SU-DHL-6 (cell line): ENCODE measurements around the gene ITGAL.
A peak's percentile ranks its signal among the peaks of the same experiment; 100 is the strongest.

Source experiments
- H2AFZ ChIP-seq: fragments of 200-600 bp; sonication (generic); 2 replicates; pipeline ENCODE4 v1.6.1; 2014; ENCODE audit warnings: low read depth, mild to moderate bottlenecking, moderate library complexity, mixed read lengths, antibody characterized with exemption, low read length; ENCODE audit not compliant: severe bottlenecking
- H3F3A ChIP-seq: fragments of 200-600 bp; shearing (Covaris generic); 2 replicates; pipeline ENCODE4 v1.6.0; 2016; ENCODE audit warnings: antibody characterized with exemption, mild to moderate bottlenecking; ENCODE audit not compliant: insufficient read depth
- H3K27ac ChIP-seq: fragments of 200-600 bp; sonication (generic); 2 replicates; pipeline ENCODE4 v1.5.1; 2016; ENCODE audit warnings: low read depth, mild to moderate bottlenecking, low read length, moderate library complexity, mixed read lengths
- H3K27me3 ChIP-seq: fragments of 200-600 bp; sonication (generic), shearing (Covaris generic); 2 replicates; pipeline ENCODE4 v1.6.0; 2014; ENCODE audit warnings: mild to moderate bottlenecking, low read length
- H3K36me3 ChIP-seq: fragments of 200-600 bp; sonication (generic); 2 replicates; pipeline ENCODE4 v1.6.1; 2014; ENCODE audit warnings: mild to moderate bottlenecking, low read length, mixed read lengths
- H3K4me2 ChIP-seq: fragments of 300-600, 200-600 bp; shearing (Covaris generic), sonication (generic); 2 replicates; pipeline ENCODE4 v1.6.0; 2014; ENCODE audit warnings: low read length, low read depth, mild to moderate bottlenecking; ENCODE audit not compliant: poor library complexity, severe bottlenecking
- H3K4me3 ChIP-seq: fragments of 200-600 bp; sonication (generic); 2 replicates; pipeline ENCODE4 v1.5.1; 2014; ENCODE audit warnings: antibody characterized with exemption, low read length, mild to moderate bottlenecking, mixed read lengths; ENCODE audit not compliant: insufficient read depth, poor library complexity, severe bottlenecking
- H3K79me2 ChIP-seq: fragments of 200-600 bp; sonication (generic); 2 replicates; pipeline ENCODE4 v1.6.1; 2014; ENCODE audit warnings: mild to moderate bottlenecking, low read length, moderate library complexity; ENCODE audit not compliant: insufficient read depth
- H3K9ac ChIP-seq: fragments of 200-600 bp; sonication (generic); 2 replicates; pipeline ENCODE4 v1.7.0; 2014; ENCODE audit warnings: mild to moderate bottlenecking, low read length
- H3K9me2 ChIP-seq: fragments of 200-600 bp; sonication (generic); replicated peaks from 2 replicates; pipeline ENCODE4 v1.6.1; 2014; ENCODE audit warnings: low read length; ENCODE audit not compliant: insufficient read depth
- H3K9me3 ChIP-seq: fragments of 200-600 bp; sonication (generic); 2 replicates; pipeline ENCODE4 v1.6.1; 2014; ENCODE audit warnings: low read length, mixed read lengths; ENCODE audit not compliant: insufficient read depth
- H4K20me1 ChIP-seq: fragments of 200-600 bp; sonication (generic); 2 replicates; pipeline ENCODE4 v1.6.1; 2014; ENCODE audit warnings: low read depth, mild to moderate bottlenecking, antibody characterized with exemption, low read length, moderate library complexity, mixed read lengths
- EZH2phosphoT487 ChIP-seq: fragments of 200-600 bp; sonication (generic), shearing (Covaris generic); conservative IDR thresholded peaks from 2 replicates; pipeline ENCODE4 v1.6.1; 2018; ENCODE audit warnings: mild to moderate bottlenecking, antibody characterized with exemption, low read length, moderate library complexity, mixed read lengths
- TF ChIP-seq, protein P1 (sequence below): fragments of 200-600 bp; sonication (generic); IDR thresholded peaks from one replicate; pipeline ENCODE4 v1.5.1; 2017; ENCODE audit warnings: antibody characterized with exemption, mild to moderate bottlenecking, low read length, moderate library complexity; ENCODE audit not compliant: insufficient read depth, poor library complexity, severe bottlenecking

ITGAL gene

DNA sequence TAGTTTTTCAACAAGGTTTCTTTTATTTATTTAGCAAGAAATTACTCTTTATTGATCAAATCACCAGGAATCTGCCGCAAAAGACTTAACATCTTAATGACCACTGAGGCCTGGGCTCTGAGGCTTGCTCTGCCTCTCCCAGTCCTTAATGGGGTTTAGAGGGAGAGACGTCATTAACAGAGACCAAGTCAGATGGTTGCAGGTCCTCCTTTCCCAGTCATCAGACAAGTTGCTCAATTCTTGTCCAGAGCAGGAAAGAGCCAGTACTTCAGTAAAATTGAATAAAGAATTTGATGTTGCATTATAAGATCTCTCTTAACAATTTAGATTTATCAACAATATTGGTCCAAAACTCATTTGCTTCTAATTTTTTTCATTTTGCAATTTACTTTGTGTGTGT lies 28.9 kb upstream of the ITGAL start:
- H3K27ac ChIP-seq = peak overlapping the region; percentile 6; the same call in 1 of the 2 replicates

DNA sequence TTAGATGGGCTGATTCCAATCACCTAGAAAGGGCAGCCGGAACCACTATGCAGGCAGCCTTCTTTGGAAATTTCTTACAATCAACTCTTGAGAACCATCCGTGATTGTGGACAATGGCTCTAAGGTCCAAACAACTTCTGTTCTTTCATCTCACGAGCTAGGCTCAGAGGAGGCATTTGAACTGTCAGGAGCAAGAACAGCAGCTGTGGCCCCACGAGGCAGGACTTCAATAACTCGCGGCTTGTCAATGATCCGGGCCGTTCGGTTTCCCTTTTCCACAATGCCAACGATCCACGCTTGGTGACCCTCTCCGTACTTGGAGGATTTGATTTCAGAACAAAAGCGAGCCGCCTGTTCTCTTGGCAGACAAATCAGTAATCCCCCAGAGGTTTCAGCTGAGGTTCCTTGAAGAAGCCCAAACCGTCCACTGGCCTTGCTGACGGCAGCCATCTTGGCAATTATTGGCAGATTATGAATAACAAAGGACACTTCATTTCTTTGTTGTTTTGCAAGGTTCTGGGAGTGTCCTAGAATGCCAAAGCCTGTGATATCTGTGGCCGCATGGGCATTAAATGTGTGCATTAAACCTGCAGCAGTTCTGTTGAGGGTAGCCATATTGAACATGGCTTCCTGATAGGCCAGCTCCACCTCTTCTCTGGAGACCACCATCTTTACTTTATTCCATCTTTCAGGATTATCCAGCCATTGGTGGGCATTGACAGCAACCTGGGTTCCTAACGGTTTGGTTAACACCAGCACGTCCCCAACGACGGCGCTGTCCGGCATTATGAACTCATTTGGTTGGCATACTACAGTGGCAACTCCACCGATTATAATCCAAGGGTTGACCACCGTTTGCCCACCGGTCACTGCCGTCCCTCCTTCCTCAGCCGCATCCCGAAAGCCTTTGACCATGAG lies 28.1 kb upstream of the ITGAL start:
- Histone ChIP-seq H3K4me2 (peak overlapping the region; percentile 91), H3K9ac (peak overlapping the region; percentile 84), H2AFZ (no peak overlapping the region), H3F3A (peaks cover 49% of the 10 kb centered on the region), H4K20me1 (peaks cover 17% of the 10 kb centered on the region; the same call in 1 of the 2 replicates), H3K9me3 (no peaks in the 10 kb centered on the region), H3K27ac (peak overlapping the region; percentile 79), H3K36me3 (peaks cover 23% of the 10 kb centered on the region), H3K9me2 (no peaks in the 10 kb centered on the region), H3K4me3 (peak overlapping the region; percentile 81), H3K27me3 (no peaks in the 10 kb centered on the region), H3K79me2 (peaks cover 28% of the 10 kb centered on the region)
- TF ChIP-seq, protein P1, sequence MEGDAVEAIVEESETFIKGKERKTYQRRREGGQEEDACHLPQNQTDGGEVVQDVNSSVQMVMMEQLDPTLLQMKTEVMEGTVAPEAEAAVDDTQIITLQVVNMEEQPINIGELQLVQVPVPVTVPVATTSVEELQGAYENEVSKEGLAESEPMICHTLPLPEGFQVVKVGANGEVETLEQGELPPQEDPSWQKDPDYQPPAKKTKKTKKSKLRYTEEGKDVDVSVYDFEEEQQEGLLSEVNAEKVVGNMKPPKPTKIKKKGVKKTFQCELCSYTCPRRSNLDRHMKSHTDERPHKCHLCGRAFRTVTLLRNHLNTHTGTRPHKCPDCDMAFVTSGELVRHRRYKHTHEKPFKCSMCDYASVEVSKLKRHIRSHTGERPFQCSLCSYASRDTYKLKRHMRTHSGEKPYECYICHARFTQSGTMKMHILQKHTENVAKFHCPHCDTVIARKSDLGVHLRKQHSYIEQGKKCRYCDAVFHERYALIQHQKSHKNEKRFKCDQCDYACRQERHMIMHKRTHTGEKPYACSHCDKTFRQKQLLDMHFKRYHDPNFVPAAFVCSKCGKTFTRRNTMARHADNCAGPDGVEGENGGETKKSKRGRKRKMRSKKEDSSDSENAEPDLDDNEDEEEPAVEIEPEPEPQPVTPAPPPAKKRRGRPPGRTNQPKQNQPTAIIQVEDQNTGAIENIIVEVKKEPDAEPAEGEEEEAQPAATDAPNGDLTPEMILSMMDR = no peak
- TF ChIP-seq EZH2phosphoT487 = no peak

More for the DNA sequence above, 28.9 kb upstream of the ITGAL start:
- TF ChIP-seq, protein P1 = no peak
- TF ChIP-seq EZH2phosphoT487 = no peak
- peaks cover 28% of the 10 kb centered on the region for H3K79me2 ChIP-seq
- H3K36me3 ChIP-seq = peaks cover 23% of the 10 kb centered on the region
- peaks cover 49% of the 10 kb centered on the region for H3F3A ChIP-seq
- H3K27me3 ChIP-seq = no peaks in the 10 kb centered on the region
- no peaks in the 10 kb centered on the region for H3K9me3 ChIP-seq
- peak overlapping the region; percentile 91 for H3K4me2 ChIP-seq
- H3K9me2 ChIP-seq = no peaks in the 10 kb centered on the region
- no peak overlapping the region for H2AFZ ChIP-seq
- H3K9ac ChIP-seq = peak overlapping the region; percentile 84
- H4K20me1 ChIP-seq = peaks cover 17% of the 10 kb centered on the region; the same call in 1 of the 2 replicates
- H3K4me3 ChIP-seq = peak overlapping the region; percentile 81

DNA sequence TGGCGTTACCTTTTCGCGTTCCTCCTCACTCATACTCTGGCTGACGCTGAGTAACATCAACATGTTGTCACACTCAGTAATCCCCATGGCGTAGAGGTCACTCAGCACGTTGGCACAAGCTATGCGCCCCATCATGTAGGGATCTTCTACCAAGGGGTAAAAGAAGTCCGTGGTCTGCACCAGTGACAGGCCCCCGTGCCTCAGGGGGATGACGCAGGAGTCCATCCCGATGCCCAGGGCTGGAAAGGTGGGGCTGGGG lies 27.5 kb upstream of the ITGAL start:
- peak overlapping the region; percentile 81 for H3K4me3 ChIP-seq
- no peak overlapping the region for H2AFZ ChIP-seq
- H3K9me2 ChIP-seq = no peaks in the 10 kb centered on the region
- peaks cover 47% of the 10 kb centered on the region for H3F3A ChIP-seq
- H3K4me2 ChIP-seq = peak overlapping the region; percentile 91
- TF ChIP-seq EZH2phosphoT487 = no peak
- TF ChIP-seq, protein P1 = no peak
- H3K27ac ChIP-seq = peak overlapping the region; percentile 79
- H3K9ac ChIP-seq = peak overlapping the region; percentile 84
- H3K27me3 ChIP-seq = no peaks in the 10 kb centered on the region
- peaks cover 23% of the 10 kb centered on the region for H3K36me3 ChIP-seq
- peaks cover 28% of the 10 kb centered on the region for H3K79me2 ChIP-seq
- H4K20me1 ChIP-seq = peaks cover 17% of the 10 kb centered on the region; the same call in 1 of the 2 replicates
- no peaks in the 10 kb centered on the region for H3K9me3 ChIP-seq
